HG02885 (cell line): ENCODE results near the gene LBX1.

Source experiments
- ATAC-seq: cut with Tn5 transposase; IDR thresholded peaks from one replicate; pipeline ENCODE4 v1.9.1; 2021; ENCODE audit warnings: mild to moderate bottlenecking; ENCODE audit not compliant: unreplicated experiment, poor library complexity

The LBX1 gene

GRCh38 chr10:101229266-101230182 lies at the start of gene LBX1:
TSS of gene LBX1 (minus strand) at chr10:101229463. CDS start at chr10:101228815, 648 bp downstream.
- no peak for ATAC-seq

- ATAC-seq, result no peak
Measured at GRCh38 chr10:101273741-101274140, 44.5 kb upstream of the LBX1 start.

GRCh38 chr10:101273330-101273729 lies 44.1 kb upstream of the LBX1 start:
- no peak for ATAC-seq

GRCh38 chr10:101272229-101272868 lies 43.1 kb upstream of the LBX1 start:
- ATAC-seq, result no peak

- no peak for ATAC-seq
Measured at GRCh38 chr10:101270763-101271162, 41.5 kb upstream of the LBX1 start.

- no peak for ATAC-seq
Measured at GRCh38 chr10:101267776-101268175, 38.5 kb upstream of the LBX1 start.

- no peak for ATAC-seq
Measured at GRCh38 chr10:101267290-101267680, 38.0 kb upstream of the LBX1 start.

- ATAC-seq, result no peak
Measured at GRCh38 chr10:101266381-101267289, 37.4 kb upstream of the LBX1 start.

- no peak for ATAC-seq
Measured at GRCh38 chr10:101263150-101263752, 34.0 kb upstream of the LBX1 start.

GRCh38 chr10:101262147-101262546 lies 32.9 kb upstream of the LBX1 start:
- ATAC-seq, result no peak

GRCh38 chr10:101261702-101262101 lies 32.4 kb upstream of the LBX1 start:
- no peak for ATAC-seq

GRCh38 chr10:101260764-101261481 lies 31.7 kb upstream of the LBX1 start:
- no peak for ATAC-seq

GRCh38 chr10:101258179-101258885 lies 29.1 kb upstream of the LBX1 start:
- ATAC-seq, result no peak

GRCh38 chr10:101257491-101257890 lies 28.2 kb upstream of the LBX1 start:
- ATAC-seq, result no peak

- no peak for ATAC-seq
Measured at GRCh38 chr10:101257084-101257483, 27.8 kb upstream of the LBX1 start.

- ATAC-seq, result no peak
Measured at GRCh38 chr10:101256387-101256786, 27.1 kb upstream of the LBX1 start.

- ATAC-seq, result no peak
Measured at GRCh38 chr10:101250136-101250535, 20.9 kb upstream of the LBX1 start.

- no peak for ATAC-seq
Measured at GRCh38 chr10:101249171-101249581, 19.9 kb upstream of the LBX1 start.

- no peak for ATAC-seq
Measured at GRCh38 chr10:101246639-101247038, 17.4 kb upstream of the LBX1 start.
